Upper lobe of left lung (tissue), 6 donors: ENCODE measurements around the gene ZNF574. TPM values are rescaled to one million over a fixed set of nuclear protein-coding genes. Genes with fewer than 3 reads are reported as not detected.
A peak's percentile ranks its signal among the peaks of the same experiment; 100 is the strongest.

Source experiments
- ATAC-seq, 2 donors: fragments of 200-7000 bp; cut with Tn5 transposase; one replicate each; pipeline ENCODE4 v1.9.1; 2022; ENCODE audit warnings: mild to moderate bottlenecking in 2 of 2, moderate library complexity in 2 of 2; ENCODE audit not compliant: low FRiP score in 2 of 2
- DNase-seq, 2 donors: peaks; one replicate each; pipeline ENCODE4 v3.0.0-alpha.2; 2019 to 2020
- H3K27ac ChIP-seq, 4 donors: fragments of 200-600 bp; sonication (generic); one replicate each; pipeline ENCODE4 v1.5.1; 2016 to 2019
- H3K27me3 ChIP-seq, 4 donors: fragments of 200-600 bp; sonication (generic); one replicate each; pipeline ENCODE4 v1.5.1; 2017 to 2019
- H3K36me3 ChIP-seq, 4 donors: fragments of 200-600 bp; sonication (generic); one replicate each; pipeline ENCODE4 v1.5.1; 2016 to 2019
- H3K4me1 ChIP-seq, 4 donors: fragments of 200-600 bp; sonication (generic); one replicate each; pipeline ENCODE4 v1.5.1; 2018 to 2019
- H3K4me3 ChIP-seq, 4 donors: fragments of 200-600 bp; sonication (generic); one replicate each; pipeline ENCODE4 v1.5.1; 2017 to 2019; ENCODE audit warnings: mild to moderate bottlenecking in 2 of 4, moderate library complexity in 1 of 4
- H3K9me3 ChIP-seq, 4 donors: fragments of 200-600 bp; sonication (generic); one replicate each; pipeline ENCODE4 v1.5.1; 2018 to 2019
- CTCF ChIP-seq, 6 experiments: fragments of 450-650 bp in 4 of 6; fragments of 200-600 bp in 2 of 6; sonication (generic) in 2 of 6; IDR thresholded peaks; one replicate each; pipeline ENCODE4 v1.5.1; 2016 to 2019; ENCODE audit warnings: antibody characterized with exemption in 6 of 6
- EP300 ChIP-seq, 4 donors: sonication (generic); formaldehyde crosslinking; IDR thresholded peaks; one replicate each; pipeline ENCODE4 v1.5.1; 2017; ENCODE audit warnings: antibody characterized with exemption in 4 of 4, control low read depth in 2 of 4
- POLR2A ChIP-seq, 4 donors: fragments of 450-650 bp; IDR thresholded peaks; one replicate each; pipeline ENCODE4 v1.5.1; 2016 to 2017; ENCODE audit warnings: antibody characterized with exemption in 4 of 4, mild to moderate bottlenecking in 2 of 4
- POLR2AphosphoS5 ChIP-seq, 2 donors: sonication (generic); formaldehyde crosslinking; IDR thresholded peaks; one replicate each; pipeline ENCODE4 v1.5.1; 2017; ENCODE audit warnings: antibody characterized with exemption in 2 of 2
- WGBS, 2 donors: methylation state at CpG; one replicate each; pipeline ENCODE4 v1.1.5; 2017 to 2018; 5-methylcytosine and 5-hydroxymethylcytosine counted together
- total RNA-seq, 6 donors: library from RNA; depleted of rRNA in 4 of 6; stranded (reverse); fragments of >200 nt in 4 of 6; gene quantifications; one replicate each; pipeline versions ENCODE4 v1.1.0 to v1.2.1, GENCODE V29; 2016 to 2021
- donor health status: DM: no; HTN: no; CAD: no; lungs with moderate emphysema.
- donor health status: DM: no; HTN: yes; CAD: no; lungs with severe emphysema.

Gene ZNF574
- total RNA-seq, 6 donors from 2014 or later, result 9.2 to 26.4 (median 13.3) TPM

GRCh38 chr19:42125536-42125935, 49.6 kb downstream of the ZNF574 start:
- no peaks in the 10 kb centered on the region for H3K27me3 ChIP-seq
- no peak overlapping the region for H3K4me3 ChIP-seq
- H3K4me1 ChIP-seq, result peaks cover 0 to 16% (median 13%) of the 10 kb centered on the region in 4 donors
- 64 to 78% methylated on average over 6 of the region's 6 CpGs for WGBS, 2 donors
- no peak overlapping the region for H3K27ac ChIP-seq
- H3K36me3 ChIP-seq, result no peaks in the 10 kb centered on the region
- H3K9me3 ChIP-seq, result no peaks in the 10 kb centered on the region
- DNase-seq, result no peak
- ATAC-seq, result no peak
- TF ChIP-seq CTCF (IDR thresholded peaks at IDR 0.05) (no peak), POLR2A (IDR thresholded peaks at IDR 0.05) (no peak), EP300 (IDR thresholded peaks at IDR 0.05) (no peak), POLR2AphosphoS5 (IDR thresholded peaks at IDR 0.05) (no peak)

GRCh38 chr19:42126574-42126973, 50.6 kb downstream of the ZNF574 start:
- H3K9me3 ChIP-seq, result no peaks in the 10 kb centered on the region
- no peak for ATAC-seq
- no peak overlapping the region for H3K4me3 ChIP-seq
- H3K4me1 ChIP-seq, result peaks cover 0 to 13% (median 9%) of the 10 kb centered on the region in 4 donors
- no peak overlapping the region for H3K27ac ChIP-seq
- DNase-seq, result no peak
- TF ChIP-seq CTCF (IDR thresholded peaks at IDR 0.05), result no peak
- no peak for TF ChIP-seq POLR2A (IDR thresholded peaks at IDR 0.05)
- TF ChIP-seq POLR2AphosphoS5 (IDR thresholded peaks at IDR 0.05), result no peak
- TF ChIP-seq EP300 (IDR thresholded peaks at IDR 0.05), result no peak
- WGBS, 2 donors, result 71 to 78% methylated on average over 5 of the region's 5 CpGs
- no peaks in the 10 kb centered on the region for H3K27me3 ChIP-seq
- H3K36me3 ChIP-seq, result no peaks in the 10 kb centered on the region

- peak overlapping the region in 3 of 4 donors; percentile 24 to 73 (median 44) for H3K27ac ChIP-seq
- H3K4me3 ChIP-seq, result peak overlapping the region in 1 of 4 donors; percentile 44
- peak; percentile 38 to 59 for DNase-seq
- WGBS, 2 donors, result 46 to 54% methylated on average over 18 to 20 of the region's 20 CpGs
- H3K27me3 ChIP-seq, result peaks cover 0 to 9% (median 0%) of the 10 kb centered on the region in 4 donors
- no peak for TF ChIP-seq POLR2AphosphoS5 (IDR thresholded peaks at IDR 0.05)
- TF ChIP-seq CTCF (IDR thresholded peaks at IDR 0.05), result no peak
- no peak for TF ChIP-seq EP300 (IDR thresholded peaks at IDR 0.05)
- TF ChIP-seq POLR2A (IDR thresholded peaks at IDR 0.05), result no peak
- peaks cover 10 to 20% (median 19%) of the 10 kb centered on the region in 4 donors for H3K4me1 ChIP-seq
- ATAC-seq, result peak in 1 of 2 donors; percentile 72
- H3K36me3 ChIP-seq, result no peaks in the 10 kb centered on the region
- no peaks in the 10 kb centered on the region for H3K9me3 ChIP-seq
Observed at GRCh38 chr19:42129399-42130253, 53.7 kb downstream of the ZNF574 start.

DNA sequence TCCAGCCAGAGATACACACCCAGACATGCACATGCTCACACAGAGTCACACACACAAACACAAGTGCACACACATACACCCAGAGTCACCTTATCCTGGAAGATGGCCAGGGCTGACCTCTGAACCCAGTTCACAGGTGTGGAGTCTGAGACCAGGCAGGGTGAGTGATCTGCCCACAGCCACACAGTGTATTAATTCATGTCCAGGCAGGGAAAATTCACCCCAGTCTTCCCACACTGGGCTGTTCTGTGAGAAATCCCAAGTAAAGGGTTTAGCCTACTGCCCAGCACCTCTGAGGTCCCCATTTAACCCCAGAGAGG, 54.2 kb downstream of the ZNF574 start:
- peaks cover 10 to 20% (median 19%) of the 10 kb centered on the region in 4 donors for H3K4me1 ChIP-seq
- peak overlapping the region in 1 of 4 donors; percentile 44 for H3K4me3 ChIP-seq
- H3K36me3 ChIP-seq, result no peaks in the 10 kb centered on the region
- no peaks in the 10 kb centered on the region for H3K9me3 ChIP-seq
- DNase-seq (no peak), ATAC-seq (no peak)
- TF ChIP-seq EP300 (IDR thresholded peaks at IDR 0.05) (no peak), CTCF (IDR thresholded peaks at IDR 0.05) (no peak), POLR2AphosphoS5 (IDR thresholded peaks at IDR 0.05) (no peak), POLR2A (IDR thresholded peaks at IDR 0.05) (no peak)
- peaks cover 0 to 9% (median 0%) of the 10 kb centered on the region in 4 donors for H3K27me3 ChIP-seq
- H3K27ac ChIP-seq, result peak overlapping the region in 1 of 4 donors; percentile 73

Other genes starting within 250 kb of the ZNF574 start
- gene LYPD4, start 231.5 kb upstream of the ZNF574 start, total RNA-seq, result not detected
- gene DMRTC2, start 231.1 kb upstream of the ZNF574 start, total RNA-seq, result not detected
- 1,000 to 10,000 TPM in 5 of 6 donors, 100 to 1,000 TPM in 1; 677 to 2,013 (median 1,382) TPM for gene RPS19, start 215.9 kb upstream of the ZNF574 start, total RNA-seq
- gene CD79A, start 198.9 kb upstream of the ZNF574 start, total RNA-seq, result 1 to 10 TPM in 4 of 6 donors, under 1 TPM in 1, not detected in 1; 0.76 to 4.7 (median 4.1) TPM
- 100 to 1,000 TPM; 115 to 731 (median 233) TPM for gene ARHGEF1, start 193.0 kb upstream of the ZNF574 start, total RNA-seq
- gene ERFL, start 147.7 kb upstream of the ZNF574 start, total RNA-seq, result 1 to 10 TPM in 2 of 6 donors, under 1 TPM in 3, not detected in 1; 0.20 to 6.3 (median 0.49) TPM
- 100 to 1,000 TPM in 5 of 6 donors, 10 to 100 TPM in 1; 59.7 to 222 (median 163) TPM for gene RABAC1, start 116.8 kb upstream of the ZNF574 start, total RNA-seq
- under 1 TPM in 4 of 6 donors, not detected in 2; under 0.01 to 0.51 (median 0.15) TPM for gene ATP1A3, start 81.9 kb upstream of the ZNF574 start, total RNA-seq
- gene GRIK5, start 6.0 kb upstream of the ZNF574 start, total RNA-seq, result 1 to 10 TPM in 2 of 6 donors, under 1 TPM in 3, not detected in 1; 0.15 to 2.7 (median 0.54) TPM
- gene POU2F2, start 56.3 kb downstream of the ZNF574 start, total RNA-seq, result 10 to 100 TPM in 1 of 6 donors, 1 to 10 TPM in 5; 1.3 to 12.0 (median 5.0) TPM
- gene DEDD2, start 141.5 kb downstream of the ZNF574 start, total RNA-seq, result 100 to 1,000 TPM in 1 of 6 donors, 10 to 100 TPM in 5; 38.6 to 154 (median 51.2) TPM
- gene ZNF526, start 144.1 kb downstream of the ZNF574 start, total RNA-seq, result 10 to 100 TPM in 4 of 6 donors, 1 to 10 TPM in 2; 7.9 to 13.8 (median 11.4) TPM
- gene GSK3A, start 166.4 kb downstream of the ZNF574 start, total RNA-seq, result 10 to 100 TPM; 33.2 to 46.9 (median 39.1) TPM
- gene ERF, start 179.0 kb downstream of the ZNF574 start, total RNA-seq, result 10 to 100 TPM; 13.6 to 59.4 (median 32.5) TPM
- gene CIC, start 193.1 kb downstream of the ZNF574 start, total RNA-seq, result 100 to 1,000 TPM in 1 of 6 donors, 10 to 100 TPM in 5; 52.6 to 170 (median 77.7) TPM
- gene PRR19, start 226.0 kb downstream of the ZNF574 start, total RNA-seq, result 1 to 10 TPM in 1 of 6 donors, under 1 TPM in 2, not detected in 3; 0.40 to 1.4 (median 0.61) TPM
- gene PAFAH1B3, start 226.5 kb downstream of the ZNF574 start, total RNA-seq, result 10 to 100 TPM; 13.6 to 21.2 (median 18.8) TPM
- gene TMEM145, start 237.1 kb downstream of the ZNF574 start, total RNA-seq, result under 1 TPM in 3 of 6 donors, not detected in 3; 0.34 to 0.79 (median 0.49) TPM
- 10 to 100 TPM; 13.7 to 30.7 (median 17.8) TPM for gene MEGF8, start 249.5 kb downstream of the ZNF574 start, total RNA-seq